K562 (cell line): ENCODE measurements around the gene CITED2. TPM values are rescaled to one million over a fixed set of nuclear protein-coding genes. Genes with fewer than 3 reads are reported as not detected.
A peak's percentile ranks its signal among the peaks of the same experiment; 100 is the strongest.

Source experiments
- ASH1L ChIP-seq: fragments of 450-650 bp; IDR thresholded peaks from 2 replicates; pipeline ENCODE4 v1.6.1; 2018; ENCODE audit warnings: borderline replicate concordance, mild to moderate bottlenecking, low read depth; ENCODE audit not compliant: partially characterized antibody
- ATF7 ChIP-seq: fragments of 450-650 bp; IDR thresholded peaks from 2 replicates; pipeline ENCODE4 v1.7.1; 2014; ENCODE audit warnings: mild to moderate bottlenecking, moderate library complexity
- BDP1 ChIP-seq: IDR thresholded peaks from 3 replicates; pipeline ENCODE4 v1.6.1; 2011; ENCODE audit not compliant: insufficient read length, insufficient read depth
- CBX5 ChIP-seq: IDR thresholded peaks from 2 replicates; pipeline ENCODE4 v1.6.1; 2014; ENCODE audit warnings: low read depth, borderline replicate concordance
- FOS ChIP-seq: IDR thresholded peaks from 3 replicates; pipeline ENCODE4 v1.6.1; 2011; ENCODE audit not compliant: insufficient read length; ENCODE audit errors: extremely low read depth
- MTA3 ChIP-seq: fragments of 450-650 bp; formaldehyde crosslinking; IDR thresholded peaks from 2 replicates; pipeline ENCODE4 v1.6.1; 2017; ENCODE audit warnings: mild to moderate bottlenecking, borderline replicate concordance
- POLR2H ChIP-seq: IDR thresholded peaks from 2 replicates; pipeline ENCODE4 v1.6.1; 2016; ENCODE audit warnings: missing genetic modification characterization, low read depth, mild to moderate bottlenecking, control low read depth, missing compliant biosample characterization, moderate library complexity
- RBBP5 ChIP-seq: fragments of 200-600 bp; sonication (generic); IDR thresholded peaks from 2 replicates; pipeline ENCODE4 v1.6.1; 2012; ENCODE audit warnings: borderline replicate concordance, mild to moderate bottlenecking, low read length, control low read depth, inconsistent platforms; ENCODE audit not compliant: insufficient read depth, poor library complexity, severe bottlenecking
- RBM22 ChIP-seq: fragments of 200-400 bp; formaldehyde crosslinking; IDR thresholded peaks from 2 replicates; pipeline ENCODE4 v1.6.1; 2018; ENCODE audit warnings: low read length, low read depth; ENCODE audit not compliant: poor library complexity, severe bottlenecking
- SP2 ChIP-seq: IDR thresholded peaks from 2 replicates; pipeline ENCODE4 v1.6.1; 2011; ENCODE audit warnings: mild to moderate bottlenecking, low read depth, low read length, moderate library complexity; ENCODE audit not compliant: poor library complexity, severe bottlenecking; ENCODE audit errors: extremely low read depth
- TEAD1 ChIP-seq, 2 experiments: fragments of 450-650 bp in 1 of 2; sonication (generic) in 1 of 2; formaldehyde crosslinking; IDR thresholded peaks; 2 replicates each; pipeline versions ENCODE4 v1.4.0 to v1.8.0; 2020 to 2022; ENCODE audit warnings: mild to moderate bottlenecking in 2 of 2, missing genetic modification reagents in 1 of 2
- TRIM24 ChIP-seq, 2 experiments: fragments of 450-650 bp; IDR thresholded peaks; 2 replicates each; pipeline ENCODE4 v1.6.1; 2016
- XRCC4 ChIP-seq: IDR thresholded peaks from one replicate; pipeline ENCODE4 v1.6.1; 2011; ENCODE audit not compliant: insufficient read depth, insufficient read length; ENCODE audit errors: extremely low read depth
- XRCC5 ChIP-seq: fragments of 200-400 bp; formaldehyde crosslinking; IDR thresholded peaks from 2 replicates; pipeline ENCODE4 v1.6.1; 2017; ENCODE audit warnings: low read depth, mild to moderate bottlenecking, low read length
- ZNF197 ChIP-seq: fragments of 200-800 bp; sonication (Bioruptor generic); IDR thresholded peaks from 2 replicates; pipeline ENCODE4 v1.6.1; 2016; ENCODE audit warnings: low read depth, missing genetic modification characterization, missing compliant biosample characterization
- ZNF354B ChIP-seq: fragments of 250-450 bp; sonication (Bioruptor Pico); IDR thresholded peaks from 2 replicates; pipeline ENCODE4 v1.4.0; 2020
- ZNF79 ChIP-seq: fragments of 250-450 bp; sonication (Bioruptor Pico); IDR thresholded peaks from 2 replicates; pipeline ENCODE4 v1.4.0; 2020; ENCODE audit warnings: low read depth, mild to moderate bottlenecking, moderate library complexity
- polyA plus RNA-seq, 8 experiments: library from polyadenylated mRNA; depleted of rRNA in 4 of 8; stranded (reverse) in 5 of 8; unstranded in 3 of 8; fragments of >200 nt; fragmentation: Nextera tagmentation in 2 of 8; fragmentation: Illumina TruSeq in 1 of 8; extraction: Ambion mirVana in 2 of 8; extraction: Trizol in 1 of 8; gene quantifications; 2 replicates each; pipeline versions ENCODE4 v1.2.1 to v1.2.3, GENCODE V29; 2011 to 2014; ENCODE audit warnings: inconsistent platforms in 1 of 8, missing spikeins in 1 of 8
- total RNA-seq, 7 experiments: library from RNA; depleted of rRNA in 6 of 7; stranded (reverse); fragments of >200 nt in 6 of 7; fragmentation: Illumina TruSeq in 2 of 7; extraction: Trizol in 2 of 7; gene quantifications; 2 replicates each; pipeline versions ENCODE4 v1.2.1 to v1.2.3, GENCODE V29; 2011 to 2021; ENCODE audit warnings: low replicate concordance in 1 of 7
- TF ChIP-seq, protein P1 (sequence below): fragments of 250-450 bp; sonication (Bioruptor Pico); IDR thresholded peaks from 2 replicates; pipeline ENCODE4 v1.5.0; 2022; ENCODE audit warnings: mild to moderate bottlenecking

The CITED2 gene
- total and polyA plus RNA-seq, 9 of the 15 experiments (the other 6 are each of a cell fraction or from before 2014, with no cell fraction given), result 0.21 to 86.1 (median 17.5) TPM

DNA sequence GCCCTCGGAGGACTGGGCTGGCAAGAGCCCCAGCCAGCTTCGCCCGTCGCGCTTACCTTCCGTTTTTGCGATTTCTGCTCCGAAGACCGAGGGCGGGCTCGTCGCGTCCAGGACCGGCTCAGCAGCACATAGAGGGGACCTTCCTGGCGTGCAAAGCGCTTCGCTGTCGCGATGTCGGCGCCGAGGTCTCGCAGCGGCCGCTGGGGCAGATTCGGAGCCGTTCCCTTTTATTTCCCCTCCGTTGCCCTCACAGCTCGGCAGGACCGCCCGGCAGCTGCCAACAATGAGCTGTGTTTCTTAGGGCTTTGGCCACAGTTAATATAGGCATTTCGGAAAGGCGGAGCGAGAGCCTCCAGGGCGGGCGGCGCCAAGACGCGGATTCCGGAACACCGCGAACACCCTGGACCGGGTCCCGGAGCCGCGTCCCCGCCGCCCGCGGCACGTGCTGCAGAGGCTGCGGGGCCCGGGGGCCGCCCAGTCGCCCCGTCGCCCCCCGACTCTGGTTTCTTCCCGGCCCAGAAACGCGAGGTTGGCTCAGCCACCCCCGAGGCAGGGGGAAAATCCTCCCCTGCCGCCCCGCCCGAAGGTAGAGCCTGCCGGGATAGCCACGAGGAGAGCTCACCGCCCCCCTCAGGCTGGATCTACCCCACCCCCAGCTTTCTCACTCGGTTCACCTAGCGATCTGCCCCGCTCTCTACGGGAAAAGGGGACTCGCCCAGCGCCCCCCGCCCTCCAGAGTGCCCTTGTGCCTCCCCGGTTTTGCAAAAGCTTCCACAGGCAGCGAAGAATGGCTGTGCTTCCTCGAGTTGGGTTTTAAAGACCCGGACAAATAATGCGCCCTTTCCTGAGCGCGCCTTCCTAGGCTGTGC is at the start of gene CITED2 (continued):
- no peak for TF ChIP-seq BDP1
- TF ChIP-seq, protein P1, sequence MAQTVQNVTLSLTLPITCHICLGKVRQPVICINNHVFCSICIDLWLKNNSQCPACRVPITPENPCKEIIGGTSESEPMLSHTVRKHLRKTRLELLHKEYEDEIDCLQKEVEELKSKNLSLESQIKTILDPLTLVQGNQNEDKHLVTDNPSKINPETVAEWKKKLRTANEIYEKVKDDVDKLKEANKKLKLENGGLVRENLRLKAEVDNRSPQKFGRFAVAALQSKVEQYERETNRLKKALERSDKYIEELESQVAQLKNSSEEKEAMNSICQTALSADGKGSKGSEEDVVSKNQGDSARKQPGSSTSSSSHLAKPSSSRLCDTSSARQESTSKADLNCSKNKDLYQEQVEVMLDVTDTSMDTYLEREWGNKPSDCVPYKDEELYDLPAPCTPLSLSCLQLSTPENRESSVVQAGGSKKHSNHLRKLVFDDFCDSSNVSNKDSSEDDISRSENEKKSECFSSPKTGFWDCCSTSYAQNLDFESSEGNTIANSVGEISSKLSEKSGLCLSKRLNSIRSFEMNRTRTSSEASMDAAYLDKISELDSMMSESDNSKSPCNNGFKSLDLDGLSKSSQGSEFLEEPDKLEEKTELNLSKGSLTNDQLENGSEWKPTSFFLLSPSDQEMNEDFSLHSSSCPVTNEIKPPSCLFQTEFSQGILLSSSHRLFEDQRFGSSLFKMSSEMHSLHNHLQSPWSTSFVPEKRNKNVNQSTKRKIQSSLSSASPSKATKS (CRISPR knock-in tag), result no peak
- TF ChIP-seq SP2, result no peak
- TF ChIP-seq POLR2H, result peak; percentile 97
- TF ChIP-seq RBBP5, result peak; percentile 78
- no peak for TF ChIP-seq ASH1L
- peak; percentile 98 for TF ChIP-seq RBM22
- TF ChIP-seq TRIM24 (IDR thresholded peaks at IDR 0.05), result no peak
- no peak for TF ChIP-seq FOS
- TF ChIP-seq XRCC4, result no peak
- TF ChIP-seq ZNF79 (CRISPR knock-in tag), result no peak
- peak; percentile 84; the same call in 1 of the 2 replicates for TF ChIP-seq XRCC5
- peak; percentile 76; the same call in 1 of the 2 replicates for TF ChIP-seq ZNF197 (CRISPR knock-in tag)
- TF ChIP-seq ATF7, result peak; percentile 78
- peak; percentile 36 to 61; a peak in 3 of 4 replicates for TF ChIP-seq TEAD1 (CRISPR knock-in tag; IDR thresholded peaks at IDR 0.05)
- no peak for TF ChIP-seq ZNF354B (CRISPR knock-in tag)
- 0 out of 2 replicates have a peak, but pooled peaks have one; percentile 58 for TF ChIP-seq CBX5
- peak; percentile 82 for TF ChIP-seq MTA3
